Ureter (tissue), 1 donor: ENCODE results near the gene KCNK5. TPM values are rescaled to one million over a fixed set of nuclear protein-coding genes. Genes with fewer than 3 reads are reported as not detected.

ENCODE experiments used
- DNase-seq: peaks from one replicate; pipeline ENCODE4 v3.0.0-alpha.2; 2020; ENCODE audit warnings: low spot score
- total RNA-seq: library from RNA; stranded (reverse); gene quantifications from one replicate; pipeline ENCODE4 v1.2.4, GENCODE V29; 2023
- donor health status: DM: yes; HTN: yes; CAD: no.

Gene KCNK5
- total RNA-seq, 1 donor from 2014 or later = 9.8 TPM

- no peak for DNase-seq
Measured at GRCh38 chr6:39215640-39216158, 13.6 kb downstream of the KCNK5 start.

- no peak for DNase-seq
Measured at GRCh38 chr6:39214846-39215639, 14.2 kb downstream of the KCNK5 start.

GRCh38 chr6:39214120-39214813 is 15.0 kb downstream of the KCNK5 start:
- DNase-seq = no peak

GRCh38 chr6:39213195-39213920 is 15.9 kb downstream of the KCNK5 start:
- no peak for DNase-seq

- DNase-seq = no peak
Measured at GRCh38 chr6:39211183-39211582, 18.1 kb downstream of the KCNK5 start.

GRCh38 chr6:39210450-39210849 is 18.8 kb downstream of the KCNK5 start:
- DNase-seq = no peak

- no peak for DNase-seq
Measured at GRCh38 chr6:39209911-39210310, 19.4 kb downstream of the KCNK5 start.

GRCh38 chr6:39209360-39209811 is 19.9 kb downstream of the KCNK5 start:
- no peak for DNase-seq

GRCh38 chr6:39208223-39208739 is 21.0 kb downstream of the KCNK5 start:
- no peak for DNase-seq

GRCh38 chr6:39207416-39208222 is 21.7 kb downstream of the KCNK5 start:
- DNase-seq = no peak

GRCh38 chr6:39206250-39206721 is 23.0 kb downstream of the KCNK5 start:
- no peak for DNase-seq

- DNase-seq = no peak
Measured at GRCh38 chr6:39204646-39205244, 24.5 kb downstream of the KCNK5 start.

GRCh38 chr6:39204160-39204495 is 25.1 kb downstream of the KCNK5 start:
- no peak for DNase-seq

- DNase-seq = peak; percentile 89
Measured at GRCh38 chr6:39203436-39204159, 25.7 kb downstream of the KCNK5 start.

GRCh38 chr6:39202166-39202565 is 27.1 kb downstream of the KCNK5 start:
- DNase-seq = no peak

GRCh38 chr6:39200498-39201020 is 28.7 kb downstream of the KCNK5 start:
- DNase-seq = no peak

- no peak for DNase-seq
Measured at GRCh38 chr6:39199976-39200375, 29.3 kb downstream of the KCNK5 start.

- no peak for DNase-seq
Measured at GRCh38 chr6:39199231-39199940, 29.9 kb downstream of the KCNK5 start.

GRCh38 chr6:39198528-39198927 is 30.7 kb downstream of the KCNK5 start:
- DNase-seq = no peak
